Fibroblast of skin of abdomen (primary cell): ENCODE results near the gene SPEF2. TPM values are rescaled to one million over a fixed set of nuclear protein-coding genes. Genes with fewer than 3 reads are reported as not detected.

Experiments used
- DNase-seq: peaks from one replicate; pipeline ENCODE4 v3.0.0-alpha.2; 2013
- polyA plus RNA-seq, 2 experiments: library from polyadenylated mRNA; unstranded; fragments of 120-200 nt; gene quantifications; one replicate each; pipeline ENCODE4 v1.2.1, GENCODE V29; 2013; ENCODE audit not compliant: insufficient read length in 2 of 2

Gene SPEF2
- 4.9 TPM for polyA plus RNA-seq (2013, experiment 1 of 2; ENCODE audit: insufficient read length)
- polyA plus RNA-seq (2013, experiment 2 of 2; ENCODE audit: insufficient read length), result 3.9 TPM

- DNase-seq, result peak; percentile 92
These were observed at the start of gene SPEF2 for GRCh38 chr5:35617435-35618303. TSS of gene SPEF2 (plus strand) at chr5:35617863. CDS start at chr5:35617998, 135 bp downstream.

GRCh38 chr5:35575578-35575977 lies 42.1 kb upstream of the SPEF2 start:
- no peak for DNase-seq

- DNase-seq, result no peak
These were observed 30.2 kb upstream of the SPEF2 start for GRCh38 chr5:35587419-35587818.

GRCh38 chr5:35593338-35593737 lies 24.3 kb upstream of the SPEF2 start:
- DNase-seq, result no peak

GRCh38 chr5:35598707-35599370 lies 18.8 kb upstream of the SPEF2 start:
- no peak for DNase-seq

- DNase-seq, result no peak
These were observed 17.1 kb upstream of the SPEF2 start for GRCh38 chr5:35600591-35600990.

- no peak for DNase-seq
These were observed 8.5 kb upstream of the SPEF2 start for GRCh38 chr5:35608881-35609779.

GRCh38 chr5:35617060-35617434 lies 616 bp upstream of the SPEF2 start:
- DNase-seq, result no peak

- DNase-seq, result peak; percentile 1
These were observed 607 bp downstream of the SPEF2 start for GRCh38 chr5:35618304-35618636.

GRCh38 chr5:35618781-35619180 lies 1.1 kb downstream of the SPEF2 start:
- no peak for DNase-seq

- no peak for DNase-seq
These were observed 5.3 kb downstream of the SPEF2 start for GRCh38 chr5:35622974-35623373.

GRCh38 chr5:35623991-35624390 lies 6.3 kb downstream of the SPEF2 start:
- DNase-seq, result no peak

GRCh38 chr5:35626108-35626507 lies 8.4 kb downstream of the SPEF2 start:
- DNase-seq, result peak; percentile 42

- no peak for DNase-seq
These were observed 8.9 kb downstream of the SPEF2 start for GRCh38 chr5:35626553-35626952.

GRCh38 chr5:35634326-35634725 lies 16.7 kb downstream of the SPEF2 start:
- DNase-seq, result no peak

- no peak for DNase-seq
These were observed 23.0 kb downstream of the SPEF2 start for GRCh38 chr5:35640623-35641022.

- DNase-seq, result no peak
These were observed 26.9 kb downstream of the SPEF2 start for GRCh38 chr5:35644543-35644942.

- no peak for DNase-seq
These were observed 29.5 kb downstream of the SPEF2 start for GRCh38 chr5:35647128-35647527.

- DNase-seq, result no peak
These were observed 30.0 kb downstream of the SPEF2 start for GRCh38 chr5:35647712-35648111.

GRCh38 chr5:35651002-35651756 lies 33.5 kb downstream of the SPEF2 start:
- peak; percentile 54 for DNase-seq

GRCh38 chr5:35656721-35657120 lies 39.1 kb downstream of the SPEF2 start:
- DNase-seq, result peak; percentile 79

GRCh38 chr5:35657877-35658276 lies 40.2 kb downstream of the SPEF2 start:
- DNase-seq, result no peak
